OCI-LY7 (cell line): Measurements from ENCODE around the gene SLC44A5. TPM values are rescaled to one million over a fixed set of nuclear protein-coding genes. Genes with fewer than 3 reads are reported as not detected.
"Not testable (repeated sequence)": the region's sequence is repeated elsewhere in the genome, so short reads cannot be mapped to it uniquely, and the experiment has no call there.

Source experiments
- BruUV-seq: library from RNA; stranded (reverse); fragments of 400-500 nt; replicated peaks from 2 replicates; lab custom pipeline; 2021; lab: Mats Ljungman, UMichigan
- CTCF ChIA-PET: fragments of 300-600 bp; sonication (Branson Sonifier 250); formaldehyde crosslinking; loops from one replicate; lab custom pipeline; 2022; ENCODE audit warnings: antibody characterized with exemption; ENCODE audit not compliant: unreplicated experiment; lab: Charles Lee
- POLR2A ChIA-PET: fragments of 300-600 bp; sonication (Branson Sonifier 250); formaldehyde crosslinking; loops from one replicate; lab custom pipeline; 2022; ENCODE audit warnings: antibody characterized with exemption; lab: Charles Lee
- DNase-seq: peaks from one replicate; pipeline ENCODE4 v3.0.0-alpha.2; 2015; ENCODE audit warnings: low spot score
- H2AFZ ChIP-seq: fragments of 200-600 bp; sonication (generic), shearing (Covaris generic); 2 replicates; pipeline ENCODE4 v1.6.1; 2014; ENCODE audit warnings: mild to moderate bottlenecking, antibody characterized with exemption, low read length, moderate library complexity
- H3K27ac ChIP-seq: fragments of 200-600 bp; sonication (generic); 2 replicates; pipeline ENCODE4 v1.5.1; 2014; ENCODE audit warnings: mixed run types, low read depth, mild to moderate bottlenecking, moderate library complexity, low read length, inconsistent platforms; ENCODE audit not compliant: poor library complexity, severe bottlenecking
- H3K36me3 ChIP-seq: fragments of 200-600 bp; sonication (generic); 2 replicates; pipeline ENCODE4 v1.6.1; 2014; ENCODE audit warnings: mild to moderate bottlenecking, antibody characterized with exemption, low read length, moderate library complexity, mixed read lengths; ENCODE audit not compliant: insufficient read depth
- H3K4me1 ChIP-seq: fragments of 200-600 bp; sonication (generic); 2 replicates; pipeline ENCODE4 v1.5.1; 2014; ENCODE audit warnings: mild to moderate bottlenecking, low read length; ENCODE audit not compliant: insufficient read depth, poor library complexity, severe bottlenecking
- H3K4me2 ChIP-seq: fragments of 200-600 bp; sonication (generic); 2 replicates; pipeline ENCODE4 v1.6.1; 2014; ENCODE audit warnings: mild to moderate bottlenecking, low read length
- H3K4me3 ChIP-seq: fragments of 200-600 bp; sonication (generic); 2 replicates; pipeline ENCODE4 v1.5.1; 2014; ENCODE audit warnings: mild to moderate bottlenecking, low read depth, low read length; ENCODE audit not compliant: poor library complexity, severe bottlenecking
- H3K79me2 ChIP-seq: fragments of 200-600 bp; sonication (generic); 2 replicates; pipeline ENCODE4 v1.6.1; 2016; ENCODE audit warnings: low read depth, mild to moderate bottlenecking, low read length, moderate library complexity, mixed read lengths; ENCODE audit not compliant: insufficient read depth
- H3K9me2 ChIP-seq: fragments of 200-600 bp; sonication (generic); 2 replicates; pipeline ENCODE4 v1.6.1; 2016; ENCODE audit warnings: mild to moderate bottlenecking, low read length, mixed read lengths; ENCODE audit not compliant: insufficient read depth
- H3K9me3 ChIP-seq: fragments of 200-600 bp; sonication (generic); 2 replicates; pipeline ENCODE4 v1.6.1; 2014; ENCODE audit warnings: mild to moderate bottlenecking, mixed run types, low read length, mixed read lengths
- H4K20me1 ChIP-seq: fragments of 200-600 bp; sonication (generic); 2 replicates; pipeline ENCODE4 v1.6.1; 2014; ENCODE audit warnings: mild to moderate bottlenecking, antibody characterized with exemption, low read length, moderate library complexity, mixed read lengths; ENCODE audit not compliant: insufficient read depth
- EZH2phosphoT487 ChIP-seq: fragments of 200-600 bp; sonication (generic); IDR thresholded peaks from 2 replicates; pipeline ENCODE4 v1.6.1; 2018; ENCODE audit warnings: low read depth, borderline replicate concordance, mild to moderate bottlenecking, mixed run types, antibody characterized with exemption, low read length, moderate library complexity, mixed read lengths
- intact Hi-C: fragments of 100-400 bp; cut with micrococcal nuclease; formaldehyde crosslinking; loops from one replicate; pipeline ENCODE4 v1.10.0; 2022; ENCODE audit not compliant: unreplicated experiment
- total RNA-seq, 2 experiments: library from RNA; depleted of rRNA in 1 of 2; stranded (reverse); fragments of >200 nt in 1 of 2; shearing (Covaris generic) in 1 of 2; gene quantifications; 2 replicates each; pipeline ENCODE4 v1.2.3, GENCODE V29; 2014 to 2022
- TF ChIP-seq, protein P1 (sequence below): fragments of 200-600 bp; sonication (generic); conservative IDR thresholded peaks from 2 replicates; pipeline ENCODE4 v1.5.1; 2014; ENCODE audit warnings: mild to moderate bottlenecking, antibody characterized with exemption, low read length, moderate library complexity, mixed read lengths

SLC44A5 gene
- total RNA-seq, 2 experiments from 2014 or later, result not detected

DNA sequence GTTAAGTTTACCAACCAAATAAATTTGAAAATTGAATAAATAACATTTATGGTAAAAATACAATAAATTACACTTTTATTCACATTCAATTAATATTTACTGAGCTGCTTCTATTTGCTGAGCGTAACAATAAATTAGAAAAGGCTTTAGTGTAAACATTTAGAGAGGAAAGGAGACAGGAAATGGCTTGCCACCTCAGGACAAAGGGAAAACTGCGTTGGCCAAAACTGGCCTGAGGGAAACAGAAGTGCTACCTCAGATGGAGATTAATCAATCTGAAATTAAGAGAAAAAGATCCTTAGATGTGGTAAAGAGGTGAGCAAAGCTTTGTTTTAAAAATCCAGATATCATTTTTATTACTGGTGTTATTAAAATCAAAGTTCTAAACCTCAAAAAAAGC is 128.0 kb downstream of the SLC44A5 start:
- DNase-seq, result no peak
- Histone ChIP-seq H3K9me2 (no peaks in the 10 kb centered on the region), H3K4me1 (no peaks in the 10 kb centered on the region), H3K4me2 (no peak overlapping the region), H3K9me3 (no peaks in the 10 kb centered on the region), H3K36me3 (no peaks in the 10 kb centered on the region), H3K79me2 (no peaks in the 10 kb centered on the region), H3K27ac (no peak overlapping the region), H4K20me1 (no peaks in the 10 kb centered on the region), H2AFZ (no peak overlapping the region), H3K4me3 (no peak overlapping the region)
- CTCF ChIA-PET, result no interaction called here
- intact Hi-C loops, result no loop called here
- TF ChIP-seq, protein P1, sequence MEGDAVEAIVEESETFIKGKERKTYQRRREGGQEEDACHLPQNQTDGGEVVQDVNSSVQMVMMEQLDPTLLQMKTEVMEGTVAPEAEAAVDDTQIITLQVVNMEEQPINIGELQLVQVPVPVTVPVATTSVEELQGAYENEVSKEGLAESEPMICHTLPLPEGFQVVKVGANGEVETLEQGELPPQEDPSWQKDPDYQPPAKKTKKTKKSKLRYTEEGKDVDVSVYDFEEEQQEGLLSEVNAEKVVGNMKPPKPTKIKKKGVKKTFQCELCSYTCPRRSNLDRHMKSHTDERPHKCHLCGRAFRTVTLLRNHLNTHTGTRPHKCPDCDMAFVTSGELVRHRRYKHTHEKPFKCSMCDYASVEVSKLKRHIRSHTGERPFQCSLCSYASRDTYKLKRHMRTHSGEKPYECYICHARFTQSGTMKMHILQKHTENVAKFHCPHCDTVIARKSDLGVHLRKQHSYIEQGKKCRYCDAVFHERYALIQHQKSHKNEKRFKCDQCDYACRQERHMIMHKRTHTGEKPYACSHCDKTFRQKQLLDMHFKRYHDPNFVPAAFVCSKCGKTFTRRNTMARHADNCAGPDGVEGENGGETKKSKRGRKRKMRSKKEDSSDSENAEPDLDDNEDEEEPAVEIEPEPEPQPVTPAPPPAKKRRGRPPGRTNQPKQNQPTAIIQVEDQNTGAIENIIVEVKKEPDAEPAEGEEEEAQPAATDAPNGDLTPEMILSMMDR, result no peak
- TF ChIP-seq EZH2phosphoT487, result no peak
- POLR2A ChIA-PET, result no interaction called here
- no TSS peak for BruUV-seq

DNA sequence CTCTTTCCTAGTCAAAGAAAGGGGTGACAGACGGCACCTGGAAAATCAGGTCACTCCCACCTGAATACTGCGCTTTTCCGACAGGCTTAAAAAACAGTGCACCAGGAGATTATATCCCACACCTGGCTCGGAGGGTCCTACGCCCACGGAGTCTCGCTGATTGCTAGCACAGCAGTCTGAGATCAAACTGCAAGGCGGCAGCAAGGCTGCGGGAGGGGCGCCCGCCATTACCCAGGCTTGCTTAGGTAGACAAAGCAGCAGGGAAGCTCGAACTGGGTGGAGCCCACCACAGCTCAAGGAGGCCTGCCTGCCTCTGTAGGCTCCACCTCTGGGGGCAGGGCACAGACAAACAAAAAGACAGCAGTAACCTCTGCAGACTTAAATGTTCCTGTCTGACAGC is 134.4 kb downstream of the SLC44A5 start:
- H3K27ac ChIP-seq, CTCF ChIA-PET, H4K20me1 ChIP-seq, DNase-seq, H3K4me1 ChIP-seq, H3K4me3 ChIP-seq, H3K79me2 ChIP-seq, BruUV-seq, POLR2A ChIA-PET, H2AFZ ChIP-seq, intact Hi-C loops, H3K9me2 ChIP-seq, H3K36me3 ChIP-seq, H3K4me2 ChIP-seq, H3K9me3 ChIP-seq: not testable (repeated sequence)

- H3K79me2 ChIP-seq, result no peaks in the 10 kb centered on the region
- H3K36me3 ChIP-seq, result no peaks in the 10 kb centered on the region
- TF ChIP-seq EZH2phosphoT487, result no peak
- TF ChIP-seq, protein P1, result no peak
- DNase-seq, result no peak
- H4K20me1 ChIP-seq, result no peaks in the 10 kb centered on the region
- H3K27ac ChIP-seq, result no peak overlapping the region
- H3K9me2 ChIP-seq, result no peaks in the 10 kb centered on the region
- H3K4me3 ChIP-seq, result no peak overlapping the region
- ChIA-PET POLR2A (interaction anchor here (0.5 kb wide), 1 partner anchor 11 kb away, joined by 4 read pairs; no protein-coding TSS in a partner anchor), CTCF (no interaction called here)
- no peak overlapping the region for H2AFZ ChIP-seq
- intact Hi-C loops, result no loop called here
- H3K9me3 ChIP-seq, result no peaks in the 10 kb centered on the region
- no peaks in the 10 kb centered on the region for H3K4me1 ChIP-seq
- H3K4me2 ChIP-seq, result no peak overlapping the region
- BruUV-seq, result no TSS peak
Measured at GRCh38 chr1:75475696-75476095, 135.2 kb downstream of the SLC44A5 start.
